ENCODE results near the gene OR1F1. TPM values are rescaled to one million over a fixed set of nuclear protein-coding genes. Genes with fewer than 3 reads are reported as not detected.

OR1F1 gene
- polyA plus RNA-seq, 4 donors, result not detected

DNA sequence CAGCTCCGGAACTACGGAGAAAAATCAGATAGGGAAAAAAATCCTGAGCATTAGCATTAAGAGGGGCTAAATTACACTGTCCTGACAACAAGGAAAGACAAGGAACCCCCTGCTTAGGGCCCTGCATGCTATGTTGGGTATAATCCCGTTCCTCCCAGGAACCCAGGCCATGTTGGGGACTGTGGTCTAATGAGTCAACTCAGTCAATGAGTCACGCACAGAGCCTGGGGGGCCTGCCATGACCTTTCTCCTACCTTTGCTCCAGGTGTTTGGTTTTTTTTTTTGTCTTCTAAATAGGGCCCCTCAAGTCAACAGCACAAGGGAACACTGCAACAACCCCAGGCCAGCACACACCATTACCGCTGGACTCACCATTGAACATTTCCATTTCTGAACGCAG, 55.9 kb downstream of the OR1F1 start:
- DNase-seq (ENCODE audit: low read depth in 4 of 4, low spot score in 2 of 4), result no peak

DNA sequence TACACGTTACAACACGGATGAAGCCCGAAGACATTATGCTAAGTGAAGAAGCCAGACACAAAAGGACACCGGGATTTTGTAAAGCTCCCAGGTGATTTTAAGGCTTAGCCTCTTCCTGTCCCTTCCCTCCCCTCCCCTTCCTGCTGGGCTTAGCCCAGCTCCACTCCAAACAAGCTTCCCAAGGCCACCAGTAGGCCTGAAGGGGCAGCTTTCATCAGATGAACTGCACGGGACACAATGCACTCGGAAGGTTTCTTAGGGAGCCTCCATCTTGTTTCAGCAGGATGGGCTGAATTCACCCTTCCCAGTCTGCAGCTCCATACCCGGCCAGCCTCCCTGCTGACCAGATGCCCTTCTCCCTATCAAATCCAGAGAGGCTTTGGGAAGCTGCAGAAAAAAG, 58.0 kb downstream of the OR1F1 start:
- no peak for DNase-seq (ENCODE audit: low read depth in 4 of 4, low spot score in 2 of 4)

DNA sequence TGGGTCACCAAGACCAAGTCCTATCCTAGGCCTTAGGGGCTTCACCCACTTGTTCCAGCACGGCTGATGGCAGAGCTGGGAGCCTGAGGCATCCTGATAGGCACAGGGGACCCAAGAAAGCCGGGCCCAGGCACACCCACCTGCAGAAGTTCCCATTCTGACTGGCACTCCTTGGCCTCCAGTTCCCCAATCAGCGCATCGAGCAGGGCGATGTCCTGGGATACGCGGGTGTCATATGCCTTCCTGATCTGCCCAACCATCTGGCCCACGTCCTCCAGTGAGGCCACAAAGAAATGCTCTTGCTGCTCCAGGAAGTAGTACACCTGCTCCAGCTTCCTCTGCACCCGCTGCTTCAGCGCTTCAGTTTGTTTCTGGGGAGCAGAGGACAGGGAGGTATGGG, 58.9 kb downstream of the OR1F1 start:
- no peak for DNase-seq (ENCODE audit: low read depth in 4 of 4, low spot score in 2 of 4)

DNA sequence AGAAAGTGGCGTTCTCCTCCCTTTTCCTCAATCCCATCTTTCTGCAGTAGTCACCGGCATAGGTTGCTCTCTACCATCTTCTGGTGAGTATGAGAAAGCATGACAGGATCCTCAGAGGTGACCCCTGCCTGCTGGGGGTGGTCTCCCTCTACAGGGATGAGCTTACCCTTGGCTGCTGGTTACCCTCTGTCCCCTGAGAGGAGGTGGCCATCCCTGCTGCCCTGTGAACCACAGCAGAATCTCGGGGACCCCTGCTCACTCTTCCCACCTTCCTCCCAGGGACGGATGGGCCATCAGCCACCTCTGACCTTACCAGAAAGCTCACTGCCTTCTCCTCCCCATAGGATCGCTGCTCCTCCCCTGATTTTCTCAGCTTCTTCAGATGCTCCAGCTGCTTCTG, 60.6 kb downstream of the OR1F1 start:
- DNase-seq (ENCODE audit: low read depth in 4 of 4, low spot score in 2 of 4), result no peak

DNA sequence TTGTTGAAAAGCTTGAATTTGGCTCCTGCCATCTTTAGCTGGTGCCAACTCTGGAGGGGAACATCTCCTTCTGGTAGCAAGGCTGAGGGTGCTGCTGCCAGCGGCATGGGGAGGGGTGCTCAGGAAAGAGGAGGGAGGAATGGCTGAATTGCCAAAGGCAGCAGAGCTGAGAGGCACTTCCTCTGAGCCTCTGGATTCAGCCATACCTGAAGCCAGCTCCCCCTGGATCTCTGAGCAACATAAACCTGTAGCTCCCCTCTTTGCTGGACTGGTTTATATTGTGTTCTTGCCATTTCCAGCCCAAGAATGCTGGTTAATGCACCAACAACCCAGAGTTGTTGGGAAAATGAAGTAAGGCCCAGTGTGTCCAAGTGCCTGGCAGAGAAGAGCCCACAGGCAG, 61.0 kb downstream of the OR1F1 start:
- DNase-seq (ENCODE audit: low read depth in 4 of 4, low spot score in 2 of 4), result no peak

DNA sequence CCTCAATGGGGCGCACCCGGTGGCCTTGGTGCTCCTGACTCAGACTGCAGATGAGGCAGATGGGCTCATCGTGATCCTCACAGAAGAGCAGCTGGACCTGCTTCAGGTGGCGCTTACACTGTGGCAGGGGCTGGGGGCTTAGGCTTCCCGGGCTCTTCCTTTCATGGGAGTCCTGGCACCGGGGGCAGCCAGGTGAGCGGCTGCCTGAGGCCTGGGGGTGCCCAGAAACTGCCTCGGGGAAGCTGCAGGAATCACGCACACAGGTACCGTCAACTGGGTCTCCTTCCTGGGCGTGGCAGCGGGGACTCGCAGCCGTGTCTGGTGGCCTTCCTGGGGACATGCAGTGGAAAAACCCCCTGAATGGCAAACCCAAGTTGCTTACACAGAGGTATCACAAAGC, 61.4 kb downstream of the OR1F1 start:
- no peak for DNase-seq (ENCODE audit: low read depth in 4 of 4, low spot score in 2 of 4)

DNA sequence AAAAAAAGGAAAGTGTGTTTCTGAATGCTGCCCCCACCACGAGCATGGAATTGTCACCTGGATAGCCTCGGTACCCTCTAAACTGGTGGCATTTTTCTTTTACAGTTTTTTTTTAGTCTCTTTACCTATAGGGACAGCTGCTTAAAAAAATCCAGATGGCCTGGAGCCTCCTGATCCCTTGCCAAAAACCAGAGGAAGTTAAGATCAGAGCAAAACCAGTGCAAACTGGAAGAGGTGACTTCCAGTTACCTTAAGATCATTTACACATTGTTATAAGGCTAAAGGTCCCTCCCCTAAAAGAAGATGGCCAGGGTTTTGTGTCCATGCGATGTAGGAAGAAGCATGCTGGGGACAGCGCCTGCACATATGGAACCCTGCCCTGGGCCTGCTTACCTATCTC, 65.0 kb downstream of the OR1F1 start:
- no peak for DNase-seq (ENCODE audit: low read depth in 4 of 4, low spot score in 2 of 4)

DNA sequence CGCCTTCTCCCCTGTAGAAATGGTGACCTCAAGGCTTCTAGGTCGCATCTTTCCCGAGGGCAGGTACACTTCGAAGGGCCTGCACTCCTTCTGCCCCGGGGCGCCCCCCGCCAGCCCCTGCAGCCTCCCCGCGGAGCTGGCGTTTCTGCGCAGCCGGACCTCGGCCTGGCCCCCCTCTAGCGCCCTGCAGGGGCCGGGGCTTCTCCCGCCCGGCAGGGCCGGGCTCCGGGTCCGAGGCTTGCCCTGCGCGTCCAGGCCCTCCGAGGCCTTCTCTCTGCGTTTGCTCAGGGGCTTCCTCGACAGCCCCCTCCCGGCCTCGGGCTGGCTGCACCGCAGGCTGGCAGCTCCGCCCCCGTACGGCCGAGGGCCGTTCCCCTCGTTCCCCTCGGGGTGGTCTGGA, 66.3 kb downstream of the OR1F1 start:
- no peak for DNase-seq (ENCODE audit: low read depth in 4 of 4, low spot score in 2 of 4)

Other genes with a start within 250 kb of the OR1F1 start
- 1 to 10 TPM; 1.1 to 2.7 (median 2.3) TPM for gene KREMEN2, start 223.9 kb upstream of the OR1F1 start, polyA plus RNA-seq (ENCODE audit: insufficient read length in 4 of 4)
- gene PAQR4, start 218.9 kb upstream of the OR1F1 start, polyA plus RNA-seq (ENCODE audit: insufficient read length in 4 of 4), result 10 to 100 TPM in 2 of 4 donors, 1 to 10 TPM in 2; 8.7 to 11.4 (median 9.9) TPM
- gene PKMYT1, start 207.8 kb upstream of the OR1F1 start, polyA plus RNA-seq (ENCODE audit: insufficient read length in 4 of 4), result 10 to 100 TPM in 3 of 4 donors, 1 to 10 TPM in 1; 9.8 to 29.0 (median 20.1) TPM
- gene CLDN9, start 175.3 kb upstream of the OR1F1 start, polyA plus RNA-seq (ENCODE audit: insufficient read length in 4 of 4), result 1 to 10 TPM; 2.2 to 4.8 (median 2.9) TPM
- 10 to 100 TPM; 32.8 to 39.4 (median 35.9) TPM for gene CLDN6, start 170.0 kb upstream of the OR1F1 start, polyA plus RNA-seq (ENCODE audit: insufficient read length in 4 of 4)
- gene TNFRSF12A, start 167.8 kb upstream of the OR1F1 start, polyA plus RNA-seq (ENCODE audit: insufficient read length in 4 of 4), result 10 to 100 TPM; 10.1 to 23.1 (median 16.9) TPM
- gene HCFC1R1, start 164.3 kb upstream of the OR1F1 start, polyA plus RNA-seq (ENCODE audit: insufficient read length in 4 of 4), result 10 to 100 TPM; 54.2 to 86.5 (median 68.9) TPM
- 10 to 100 TPM; 28.5 to 36.4 (median 33.1) TPM for gene THOC6, start 164.2 kb upstream of the OR1F1 start, polyA plus RNA-seq (ENCODE audit: insufficient read length in 4 of 4)
- 1 to 10 TPM; 1.5 to 6.9 (median 2.5) TPM for gene BICDL2, start 151.3 kb upstream of the OR1F1 start, polyA plus RNA-seq (ENCODE audit: insufficient read length in 4 of 4)
- gene MMP25, start 141.6 kb upstream of the OR1F1 start, polyA plus RNA-seq (ENCODE audit: insufficient read length in 4 of 4), result 1 to 10 TPM in 2 of 4 donors, under 1 TPM in 2; 0.51 to 3.2 (median 1.2) TPM
- gene IL32, start 122.6 kb upstream of the OR1F1 start, polyA plus RNA-seq (ENCODE audit: insufficient read length in 4 of 4), result 10 to 100 TPM; 28.2 to 40.2 (median 32.9) TPM
- under 1 TPM; 0.18 to 0.49 (median 0.20) TPM for gene ZSCAN10, start 88.9 kb upstream of the OR1F1 start, polyA plus RNA-seq (ENCODE audit: insufficient read length in 4 of 4)
- 10 to 100 TPM; 15.7 to 22.6 (median 17.8) TPM for gene ZNF205, start 75.6 kb upstream of the OR1F1 start, polyA plus RNA-seq (ENCODE audit: insufficient read length in 4 of 4)
- 10 to 100 TPM in 3 of 4 donors, 1 to 10 TPM in 1; 9.6 to 16.4 (median 15.4) TPM for gene ZNF213, start 53.2 kb upstream of the OR1F1 start, polyA plus RNA-seq (ENCODE audit: insufficient read length in 4 of 4)
- gene ZNF200, start 47.0 kb downstream of the OR1F1 start, polyA plus RNA-seq (ENCODE audit: insufficient read length in 4 of 4), result 10 to 100 TPM; 12.2 to 14.3 (median 13.3) TPM
- gene MEFV, start 68.4 kb downstream of the OR1F1 start, polyA plus RNA-seq (ENCODE audit: insufficient read length in 4 of 4), result under 1 TPM; 0.16 to 0.51 (median 0.29) TPM
- gene ZNF263, start 95.3 kb downstream of the OR1F1 start, polyA plus RNA-seq (ENCODE audit: insufficient read length in 4 of 4), result 10 to 100 TPM; 42.5 to 53.0 (median 48.0) TPM
- 10 to 100 TPM in 3 of 4 donors, 1 to 10 TPM in 1; 9.9 to 14.2 (median 12.9) TPM for gene TIGD7, start 117.2 kb downstream of the OR1F1 start, polyA plus RNA-seq (ENCODE audit: insufficient read length in 4 of 4)
- gene ZNF75A, start 117.3 kb downstream of the OR1F1 start, polyA plus RNA-seq (ENCODE audit: insufficient read length in 4 of 4), result 10 to 100 TPM; 36.3 to 65.8 (median 55.8) TPM
- gene OR2C1, start 167.7 kb downstream of the OR1F1 start, polyA plus RNA-seq (ENCODE audit: insufficient read length in 4 of 4), result under 1 TPM; 0.37 to 0.99 (median 0.76) TPM
- 10 to 100 TPM; 16.7 to 23.1 (median 20.6) TPM for gene ZSCAN32, start 212.8 kb downstream of the OR1F1 start, polyA plus RNA-seq (ENCODE audit: insufficient read length in 4 of 4)
- 10 to 100 TPM; 14.3 to 16.5 (median 15.5) TPM for gene ZNF174, start 213.0 kb downstream of the OR1F1 start, polyA plus RNA-seq (ENCODE audit: insufficient read length in 4 of 4)

Data from left renal cortex interstitium (tissue), 4 donors.